HG03060 (cell line): ENCODE results near the gene CIROP.
A peak's percentile ranks its signal among the peaks of the same experiment; 100 is the strongest.

ENCODE experiments used
- ATAC-seq: cut with Tn5 transposase; IDR thresholded peaks from one replicate; pipeline ENCODE4 v1.9.1; 2021; ENCODE audit warnings: low read depth, moderate number of reproducible peaks; ENCODE audit not compliant: unreplicated experiment

Gene CIROP

DNA sequence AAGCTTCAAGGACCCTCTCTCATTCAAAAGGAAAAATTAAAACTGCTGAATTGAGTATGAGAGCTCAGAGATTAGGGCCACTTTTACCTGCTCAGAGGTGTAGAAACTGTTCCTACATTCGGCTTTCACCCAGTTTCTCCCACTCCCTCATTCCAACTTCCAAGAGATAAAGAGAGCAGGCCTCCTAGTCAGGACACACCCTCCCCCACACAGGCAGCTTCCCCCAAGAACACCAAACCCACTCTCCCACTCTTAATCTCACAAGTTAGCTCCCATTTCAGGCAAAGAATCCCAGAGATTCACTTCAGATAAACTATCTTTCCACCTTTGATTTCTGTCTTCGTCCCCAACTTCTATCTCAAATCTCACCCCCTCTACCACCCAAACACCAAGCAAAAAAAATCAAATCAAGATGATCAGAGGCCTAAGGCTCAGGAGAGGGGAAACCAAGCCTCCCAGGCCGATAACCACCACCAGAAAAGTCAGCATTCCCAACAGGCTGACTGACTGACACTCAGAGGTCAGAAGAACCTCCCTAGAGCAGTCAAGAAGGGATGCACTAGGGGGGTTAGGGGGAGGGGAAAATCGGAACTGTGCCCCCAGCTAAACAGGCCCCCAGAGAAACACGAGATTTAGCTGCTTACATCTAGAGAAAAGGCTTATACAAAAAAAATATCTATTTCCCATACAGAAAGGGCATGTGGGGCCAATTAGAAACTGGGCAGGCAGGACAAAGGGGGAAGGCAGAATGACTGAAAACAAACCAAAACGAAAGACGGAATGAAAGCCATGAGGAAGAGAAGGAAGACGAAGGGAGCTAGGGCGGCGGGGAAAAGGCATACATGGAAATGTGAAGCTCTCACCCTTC lies 34.3 kb downstream of the CIROP start:
- ATAC-seq = no peak

DNA sequence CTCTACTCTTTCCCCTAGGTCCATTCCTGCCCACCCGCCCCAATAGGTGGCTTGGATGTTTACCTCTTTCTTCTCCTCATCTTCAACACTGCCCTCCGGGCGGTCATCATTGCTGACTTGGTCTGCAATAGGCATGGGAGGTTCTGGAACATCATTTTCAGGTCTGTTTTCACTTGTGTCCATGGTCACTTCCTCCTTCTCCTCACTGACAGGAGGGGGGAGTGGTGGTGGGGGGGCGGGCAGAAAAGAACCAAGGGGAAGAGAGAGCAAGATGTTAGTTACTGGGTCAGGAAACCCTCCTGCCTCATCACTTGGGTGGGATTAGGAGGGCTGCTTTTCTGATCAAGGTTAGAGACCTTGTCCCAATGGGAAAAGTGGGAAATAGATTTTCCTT lies 35.4 kb downstream of the CIROP start:
- no peak for ATAC-seq

DNA sequence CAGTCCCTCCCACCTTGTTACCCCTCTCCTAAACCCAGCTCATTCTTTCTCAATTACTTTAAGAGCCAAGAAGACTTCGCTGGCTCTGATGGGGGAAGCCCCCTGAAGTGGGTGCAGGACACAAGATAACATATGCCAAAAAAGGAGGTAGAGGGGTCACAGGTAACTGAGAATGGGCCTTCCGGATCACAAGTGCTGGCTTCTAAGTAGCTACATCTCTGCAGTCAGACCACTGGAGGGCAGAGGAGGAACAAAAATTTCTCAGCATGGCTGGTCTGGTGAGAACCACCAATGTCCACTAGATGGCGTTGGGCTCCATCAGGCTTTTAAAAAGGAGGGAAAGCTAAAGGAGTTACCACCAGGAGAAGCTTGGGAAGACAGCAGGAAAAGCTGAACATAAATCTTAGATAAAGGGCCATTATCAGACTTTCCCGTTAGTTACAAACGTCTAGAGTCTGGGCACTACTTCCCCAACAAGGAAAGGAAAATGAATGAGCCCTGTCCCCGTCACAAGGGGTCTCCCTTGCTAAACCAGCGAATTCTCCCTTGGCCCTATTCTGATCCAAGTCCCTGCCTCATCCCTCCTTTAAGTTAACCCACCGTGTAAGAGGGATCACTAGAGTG lies 35.9 kb downstream of the CIROP start:
- no peak for ATAC-seq

DNA sequence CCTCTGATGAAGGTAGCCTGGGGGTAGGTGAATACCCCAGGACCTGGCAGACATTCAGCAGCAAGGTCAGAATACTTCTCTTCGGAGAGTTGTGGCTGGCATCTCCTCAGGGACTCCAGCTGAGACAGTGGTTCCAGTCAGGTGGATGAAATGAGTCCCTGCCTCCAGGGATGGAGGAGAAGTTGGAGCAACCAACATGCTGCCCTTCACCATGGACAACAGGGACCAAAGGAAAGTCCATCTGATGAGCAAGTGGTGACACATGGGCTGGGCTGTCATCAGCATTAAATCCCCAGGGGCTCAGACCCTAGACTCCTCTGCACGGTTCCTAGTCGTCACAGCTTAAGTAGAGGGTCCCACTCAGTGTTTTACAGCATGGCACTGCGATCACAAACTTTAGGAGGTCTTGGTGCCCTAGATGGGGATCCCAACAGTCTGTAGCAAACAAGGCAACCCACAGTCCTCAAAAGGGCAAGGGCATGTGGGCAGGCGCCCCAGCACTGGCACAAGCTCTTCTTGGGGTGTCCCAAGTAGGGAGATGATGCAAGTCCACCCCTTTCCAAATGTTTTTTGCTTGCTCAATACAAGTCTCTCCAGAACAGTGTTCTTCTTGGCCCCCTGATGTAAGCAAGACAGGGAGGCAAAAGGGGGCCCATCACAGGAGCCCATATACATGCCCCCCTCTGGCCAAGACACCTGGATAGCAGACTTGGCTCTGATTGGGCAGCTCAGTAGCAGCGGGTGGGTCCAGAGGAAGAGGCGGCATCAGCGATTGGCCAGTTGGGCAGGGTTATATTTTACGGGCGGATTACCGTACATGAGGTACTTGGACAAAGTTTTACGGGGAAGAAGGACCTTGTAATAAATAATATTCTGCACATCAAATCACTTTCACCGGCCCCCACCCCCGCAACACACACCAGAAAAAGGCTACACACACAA lies 36.7 kb downstream of the CIROP start:
- ATAC-seq = no peak

DNA sequence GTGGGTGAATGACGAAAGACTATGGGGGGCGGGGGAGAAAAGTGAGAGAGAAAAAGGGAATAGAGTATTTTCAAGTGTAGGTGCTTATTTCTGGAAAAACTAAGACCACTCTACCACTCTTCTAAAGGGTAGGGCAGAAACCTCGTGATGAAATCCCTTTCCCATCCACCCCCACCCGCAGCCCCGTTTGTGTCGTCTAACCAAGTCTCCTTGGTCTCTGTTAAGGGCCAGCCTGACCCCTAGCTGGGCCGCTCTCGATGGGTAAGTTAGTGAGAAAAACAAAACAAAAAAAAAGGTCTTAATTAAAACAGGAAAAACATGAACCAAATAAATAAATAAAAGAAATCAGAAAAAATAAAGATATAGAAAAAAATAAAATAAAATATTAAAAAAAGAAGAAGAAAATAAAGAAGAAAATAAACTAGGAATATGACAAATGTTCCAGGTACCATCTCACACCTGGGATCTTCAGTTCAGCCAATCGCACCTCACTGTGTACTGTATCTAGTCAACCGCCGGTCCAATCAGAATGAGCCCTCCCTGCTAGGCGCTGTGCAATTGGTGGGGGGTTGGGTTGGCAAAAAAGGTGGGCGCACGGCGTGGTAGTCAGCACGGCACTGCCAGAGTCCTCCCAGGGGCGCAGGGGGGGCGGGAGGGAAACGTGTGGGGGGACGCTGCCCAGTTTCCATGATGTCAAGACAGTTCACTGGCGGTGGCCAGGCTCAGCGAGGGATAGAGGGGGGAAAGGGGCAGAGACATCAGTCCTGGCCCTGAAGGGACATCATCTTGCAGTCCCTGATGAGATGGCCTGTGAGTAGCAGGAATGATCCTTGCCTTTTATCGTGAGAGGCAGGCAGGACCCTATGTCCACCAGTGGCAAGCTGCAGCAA lies 37.7 kb downstream of the CIROP start:
- ATAC-seq = no peak

DNA sequence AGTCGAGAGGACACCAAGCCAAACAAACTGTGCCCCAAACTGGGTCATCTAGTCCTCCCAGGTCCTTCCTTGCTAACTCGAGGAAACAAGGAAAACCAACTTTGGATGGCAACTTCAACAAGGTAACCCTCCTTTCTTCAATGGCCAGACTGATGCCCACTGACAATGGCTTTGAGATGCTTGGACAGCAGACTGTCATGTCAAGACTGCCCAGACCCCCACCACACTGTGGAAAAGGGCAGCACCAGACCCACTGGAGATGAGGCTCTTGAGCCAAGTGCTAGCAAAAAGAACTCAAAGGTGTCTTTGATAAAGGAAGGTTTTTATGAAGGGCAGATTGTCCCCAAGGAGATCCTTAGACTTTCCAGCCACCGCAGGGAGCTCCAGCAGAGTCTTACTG lies 38.4 kb downstream of the CIROP start:
- ATAC-seq = no peak

DNA sequence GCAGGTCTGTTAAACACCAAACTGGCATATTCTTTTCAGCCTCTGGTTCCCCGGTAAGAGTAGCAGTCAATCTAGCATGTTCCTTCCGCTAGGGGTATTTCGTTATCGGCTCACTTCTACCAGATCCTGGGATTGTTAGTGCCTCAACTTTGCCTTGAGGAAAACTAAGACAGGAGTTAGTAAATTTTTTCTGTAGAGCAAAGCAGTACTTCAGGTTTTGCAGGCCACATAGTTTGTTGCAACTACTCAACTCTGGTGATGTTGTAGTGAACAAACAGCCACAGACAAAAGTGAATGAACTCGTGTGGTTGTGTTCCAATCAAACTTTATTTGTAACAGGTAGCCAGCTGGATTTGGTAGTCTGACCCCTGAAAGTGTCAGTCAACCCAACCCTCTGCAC lies 41.2 kb downstream of the CIROP start:
- no peak for ATAC-seq

DNA sequence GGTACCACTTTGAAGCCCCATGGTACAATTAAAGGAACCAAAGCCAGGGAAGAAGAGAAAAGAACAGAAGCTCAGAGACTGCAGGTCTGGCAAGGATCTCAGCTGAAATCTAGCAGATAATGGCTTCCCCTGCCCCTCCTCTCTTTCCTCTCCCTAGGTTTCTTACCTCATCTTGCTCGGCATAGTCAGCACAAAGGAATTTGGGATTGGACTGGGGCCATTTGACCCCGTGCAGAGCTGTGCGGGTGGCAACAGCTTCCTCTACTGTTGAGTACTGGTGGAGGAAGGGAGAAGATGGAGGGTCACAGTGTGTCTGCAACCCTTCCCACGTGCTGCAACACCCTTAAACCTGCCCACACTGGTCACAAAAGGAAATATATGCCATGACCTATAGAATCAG lies 42.8 kb downstream of the CIROP start:
- ATAC-seq = no peak

DNA sequence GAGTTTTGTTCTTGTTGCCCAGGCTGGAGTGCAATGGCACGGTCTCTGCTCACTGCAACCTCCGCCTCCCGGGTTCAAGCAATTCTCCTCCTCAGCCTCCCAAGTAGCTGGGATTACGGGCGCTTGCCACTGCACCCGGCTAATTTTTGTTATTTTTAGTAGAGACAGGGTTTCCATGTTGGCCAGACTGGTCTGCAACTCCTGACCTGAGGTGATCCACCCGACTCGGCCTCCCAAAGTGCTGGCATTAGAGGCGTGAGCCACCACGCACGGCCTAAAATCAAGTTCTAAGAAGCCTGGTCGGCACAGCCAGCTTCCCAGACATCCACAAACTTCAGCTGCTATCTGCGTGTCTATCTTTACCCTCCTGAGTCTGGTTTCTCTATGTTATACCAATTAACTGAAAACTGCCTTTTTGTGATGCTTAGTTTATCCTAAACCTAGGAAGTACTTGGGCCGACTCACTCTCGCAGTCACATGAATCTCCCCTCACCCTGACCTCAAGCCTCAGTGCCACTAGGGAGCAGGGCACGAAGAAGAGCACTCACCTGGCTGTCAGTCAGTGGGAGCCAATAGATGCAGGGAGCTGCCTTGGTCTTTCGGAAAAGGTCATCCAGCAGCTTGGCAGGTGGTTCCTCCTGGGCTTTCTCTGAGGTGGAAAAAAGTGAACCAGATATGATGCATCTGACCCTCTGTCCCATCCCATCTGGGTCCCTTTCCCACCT lies 44.1 kb downstream of the CIROP start:
- no peak for ATAC-seq

DNA sequence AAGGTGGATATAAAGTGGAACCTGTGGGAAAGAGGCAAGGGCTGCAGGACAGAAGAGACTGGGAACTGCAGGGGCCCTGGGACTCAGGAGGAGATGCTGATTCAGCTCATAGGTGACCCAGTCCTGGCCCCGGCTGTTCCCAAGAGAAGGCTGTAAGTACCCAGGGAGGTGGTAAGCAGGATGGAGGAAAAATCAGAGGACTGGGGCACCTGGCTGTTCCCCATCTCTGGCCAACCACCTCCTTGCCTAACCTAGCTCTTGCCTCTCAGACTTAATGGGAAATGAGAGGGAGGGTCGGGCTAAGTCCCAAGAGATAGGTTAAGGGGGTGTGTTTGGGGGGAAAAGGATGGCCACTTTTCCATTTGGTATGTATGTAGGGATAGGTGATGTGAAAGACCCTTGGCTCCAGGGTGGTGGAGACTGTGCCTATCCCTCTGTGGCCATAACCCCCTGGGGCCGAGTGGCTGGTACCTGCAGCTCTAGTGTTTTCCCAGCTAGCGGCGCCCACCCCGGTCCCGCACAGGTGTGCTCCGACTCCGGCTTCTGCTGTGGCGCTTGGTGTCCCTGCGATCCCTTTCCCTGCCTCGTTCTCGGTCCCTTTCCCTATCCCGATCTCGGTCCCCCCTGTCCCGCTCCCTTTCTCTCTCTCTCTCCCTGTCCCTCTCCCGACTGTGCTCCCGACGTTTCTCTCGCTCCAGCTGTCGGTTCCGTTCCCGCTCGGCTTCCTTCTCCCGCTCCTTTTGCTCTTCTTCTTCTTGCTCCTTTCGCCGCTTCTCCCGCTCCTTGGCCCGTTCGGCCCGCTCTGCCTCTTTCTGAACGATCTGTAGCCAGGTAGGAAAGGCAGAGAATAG lies 45.9 kb downstream of the CIROP start:
- ATAC-seq = no peak

DNA sequence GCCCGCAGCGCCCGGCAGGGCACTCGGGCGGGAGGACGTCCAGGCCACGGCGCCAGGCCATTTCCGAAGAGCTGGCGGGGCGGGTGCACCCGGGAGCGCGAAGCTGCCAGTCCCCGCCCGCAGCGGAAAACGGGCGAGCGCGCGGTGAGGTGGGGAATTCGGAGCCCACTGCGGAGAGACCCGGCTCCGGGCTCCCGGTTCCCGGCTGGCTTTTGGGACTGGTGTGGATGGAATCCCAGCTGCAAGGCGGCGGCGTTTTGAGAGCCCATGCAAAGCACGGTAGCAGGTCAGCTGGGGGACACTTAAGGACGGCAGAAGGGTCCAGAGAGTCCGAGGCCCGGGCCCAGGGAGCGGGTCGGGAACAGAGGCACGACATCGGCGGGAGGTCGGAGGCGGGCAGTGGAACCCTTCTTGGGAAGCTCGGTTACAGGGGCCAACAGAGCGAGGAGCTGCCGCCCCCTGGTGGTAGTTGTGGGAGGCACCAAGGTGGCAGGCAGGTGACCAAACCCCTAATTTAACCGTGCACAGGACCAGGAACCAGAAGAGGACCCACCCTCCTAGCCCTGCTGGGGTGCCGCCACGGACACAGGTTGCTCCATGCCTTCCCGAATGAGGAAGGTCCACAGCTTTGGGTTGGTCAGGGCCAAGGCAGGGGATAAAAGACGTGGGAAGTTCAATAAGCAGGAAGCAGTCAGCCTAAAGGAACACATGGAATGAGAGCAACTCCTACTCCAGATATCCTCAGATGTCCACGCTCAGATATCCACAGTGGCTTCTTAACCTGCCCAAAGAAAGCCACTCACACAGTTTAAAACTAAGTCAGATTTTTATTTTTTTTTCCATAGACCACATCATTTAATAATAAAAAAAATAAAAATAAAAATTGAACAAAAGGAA lies 46.8 kb downstream of the CIROP start:
- peak; percentile 47 for ATAC-seq

DNA sequence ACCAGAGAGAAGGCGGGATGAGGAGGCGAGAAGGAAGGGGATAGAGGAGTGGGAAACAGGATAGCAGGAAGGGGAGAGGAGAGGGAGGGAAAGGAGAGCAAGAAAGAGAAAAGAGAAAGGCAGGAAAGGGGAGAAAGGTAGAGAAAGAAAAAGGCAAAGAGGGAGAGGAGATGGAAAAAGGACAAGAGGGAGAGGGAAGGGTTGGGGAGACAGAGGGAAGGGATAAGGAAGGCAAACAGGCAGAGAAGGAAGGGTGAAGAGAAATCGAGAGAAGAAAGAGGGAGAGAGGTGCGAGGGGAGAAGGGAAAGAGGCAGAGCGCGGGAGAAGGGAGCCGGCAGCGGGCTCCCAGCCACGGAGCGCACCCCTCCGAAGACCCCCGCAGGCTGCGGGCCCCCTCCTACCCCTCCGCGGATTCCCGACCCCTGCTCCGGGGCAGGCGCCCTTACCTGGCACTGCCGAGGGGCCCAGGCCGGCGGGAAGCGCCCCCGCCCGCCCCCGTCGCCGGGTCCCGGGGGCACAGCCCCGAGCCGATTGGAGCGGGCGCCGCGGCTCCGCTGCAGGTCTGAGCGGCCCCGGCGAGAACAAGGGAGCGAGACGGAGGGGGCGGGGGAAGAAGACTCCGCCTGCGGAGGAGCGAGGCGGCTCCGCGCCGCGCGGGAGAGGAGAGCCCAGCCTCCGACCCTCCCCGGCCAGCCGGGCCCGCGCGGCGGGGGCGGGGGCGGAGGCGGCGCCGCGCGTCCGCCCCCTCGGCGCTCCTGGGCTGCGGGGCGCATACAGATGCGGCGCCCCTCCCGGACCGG lies 47.6 kb downstream of the CIROP start, which contains the start of gene CDH24:
Gene CDH24 (minus strand): TSS at position 565 of the 801 bp plus-strand sequence. CDS start 1,787 bp downstream, outside the sequence.
- no peak for ATAC-seq

DNA sequence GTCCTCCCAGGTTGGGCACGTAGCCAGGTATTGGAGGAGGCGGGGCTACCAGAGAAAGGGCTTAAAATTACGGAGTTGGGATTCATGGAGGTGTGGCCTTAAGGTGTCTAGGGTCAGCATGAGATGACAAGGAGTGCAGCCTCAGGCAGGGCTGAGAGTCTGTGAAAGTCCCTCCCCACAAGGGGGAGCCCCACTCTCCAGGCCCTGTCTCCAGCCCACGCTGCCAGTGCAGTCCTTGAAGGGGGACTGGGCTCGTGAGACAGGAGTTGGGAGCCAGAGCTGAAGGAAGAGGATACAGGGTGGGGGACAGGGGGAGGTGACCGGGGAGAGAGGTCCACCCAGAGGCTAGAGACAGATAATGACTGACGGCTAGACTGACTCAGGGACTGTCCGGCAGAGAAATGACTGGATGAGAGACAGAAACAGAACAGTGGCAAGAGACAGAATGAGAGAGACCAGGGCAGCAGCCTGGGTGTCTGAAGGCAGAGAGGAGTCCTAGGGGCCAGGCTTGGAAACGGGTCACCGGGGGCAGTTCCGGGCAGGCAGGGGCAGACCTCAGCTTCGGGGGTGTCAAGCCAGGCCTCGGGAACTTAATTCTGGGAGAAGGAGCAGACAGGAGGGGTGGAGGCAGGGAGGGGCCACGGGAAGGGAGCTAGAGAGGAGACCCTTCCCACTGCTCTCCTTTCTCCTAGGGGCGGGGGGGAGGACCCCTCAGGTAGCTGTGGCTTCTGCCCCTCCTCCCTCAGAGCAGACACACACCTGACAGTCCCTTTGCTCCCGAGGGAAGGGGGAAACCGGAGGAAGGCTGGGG lies 48.4 kb downstream of the CIROP start:
- no peak for ATAC-seq

DNA sequence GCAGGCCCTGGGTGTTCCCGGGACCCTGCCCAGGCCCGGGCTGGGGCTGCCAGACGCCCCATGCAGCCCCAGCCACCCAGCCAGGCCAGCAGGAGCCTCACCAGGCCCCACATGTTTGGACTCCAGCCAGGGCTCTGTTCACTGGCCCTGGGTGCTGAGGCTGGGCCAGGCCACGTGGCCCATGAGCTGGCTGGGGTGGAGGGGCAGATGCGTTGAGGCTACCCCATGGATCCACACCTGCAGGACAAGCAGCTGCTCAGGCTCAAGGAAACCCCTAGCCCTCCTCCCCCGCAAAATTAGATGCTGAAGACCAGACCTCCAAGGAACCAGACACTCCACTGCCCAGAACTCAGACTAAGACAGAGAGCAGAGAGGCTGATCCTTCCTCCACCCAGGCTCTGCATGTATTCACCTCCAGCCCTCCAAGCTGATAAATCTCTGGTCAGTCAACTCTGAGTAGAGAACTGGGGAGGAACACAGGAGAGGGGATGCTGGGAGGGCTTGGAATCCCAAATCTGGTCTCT lies 49.1 kb downstream of the CIROP start:
- ATAC-seq = no peak

DNA sequence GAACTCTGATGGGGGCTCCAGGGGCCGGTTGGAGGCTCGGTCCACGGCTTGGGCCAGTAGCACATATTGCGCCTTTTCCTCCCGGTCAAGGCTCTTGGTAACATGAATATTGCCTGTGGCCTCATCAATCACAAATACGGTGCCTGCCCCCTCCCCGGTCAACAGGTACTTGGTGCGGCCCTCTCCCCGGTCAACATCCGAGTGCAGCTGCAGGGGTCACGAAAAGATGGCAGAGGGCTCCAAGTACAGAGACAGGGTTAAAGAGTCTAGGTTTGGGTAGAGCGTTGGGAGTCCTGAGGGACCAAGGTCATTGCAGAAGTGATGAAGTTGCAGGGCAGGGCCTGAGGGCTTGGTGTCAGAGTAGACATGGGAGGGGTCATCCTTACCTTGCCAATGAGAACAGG lies 49.6 kb downstream of the CIROP start:
- ATAC-seq = no peak
